ENCODE data around the gene CLDN15.
"Not testable (repeated sequence)": the region's sequence is repeated elsewhere in the genome, so short reads cannot be mapped to it uniquely, and the experiment has no call there.

CLDN15 gene

DNA sequence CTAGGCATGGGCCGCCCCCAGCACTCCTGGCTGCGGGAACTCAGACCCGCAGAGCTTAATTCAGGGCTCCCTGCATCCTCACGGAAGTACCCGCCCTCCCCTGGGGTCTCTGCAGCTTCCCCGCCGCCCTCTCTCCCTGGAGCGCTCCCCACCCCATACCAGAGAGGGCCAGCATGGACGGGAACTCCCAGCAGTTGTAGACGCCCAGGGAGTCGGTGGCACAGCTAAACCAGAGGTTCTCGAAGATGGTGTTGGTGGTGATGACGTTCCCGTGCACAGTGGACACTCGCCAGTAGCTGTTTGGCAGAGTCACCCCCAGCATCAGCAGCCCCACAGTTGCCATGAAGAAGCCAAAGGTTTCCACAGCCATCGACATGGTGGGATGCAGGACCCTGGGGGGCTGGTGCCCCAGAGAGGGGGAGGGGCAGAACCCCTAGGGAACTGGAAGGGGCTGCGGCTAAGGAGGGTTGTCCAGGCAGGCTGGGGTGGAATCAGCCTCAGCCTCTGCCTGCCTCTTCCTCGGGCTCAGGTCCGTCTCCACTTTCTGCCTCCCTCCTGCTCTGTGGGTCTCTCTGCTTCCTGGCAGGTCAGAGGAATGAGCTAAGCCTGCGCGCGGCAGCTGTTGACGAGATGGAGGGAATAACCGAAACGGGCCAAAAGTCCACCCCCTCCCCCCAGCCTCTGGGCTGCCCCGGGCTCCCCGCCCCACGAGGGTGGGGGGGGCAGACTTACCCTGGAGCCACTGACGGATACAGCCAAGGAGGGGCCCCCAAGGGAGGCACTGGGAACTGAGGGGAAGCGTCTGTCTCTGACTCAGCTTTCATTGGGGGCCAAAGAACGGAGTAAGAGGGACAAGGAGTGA, at the start of gene CLDN15:
TSS of gene CLDN15 (minus strand) at position 597 of the 862 bp plus-strand sequence. CDS start at position 376, 221 bp downstream.
- peak; percentile 23 for DNase-seq (ENCODE audit: low spot score)

GRCh38 chr7:101287032-101287431, 49.4 kb upstream of the CLDN15 start:
- DNase-seq (ENCODE audit: low spot score): no peak
- TF ChIP-seq, protein P1, sequence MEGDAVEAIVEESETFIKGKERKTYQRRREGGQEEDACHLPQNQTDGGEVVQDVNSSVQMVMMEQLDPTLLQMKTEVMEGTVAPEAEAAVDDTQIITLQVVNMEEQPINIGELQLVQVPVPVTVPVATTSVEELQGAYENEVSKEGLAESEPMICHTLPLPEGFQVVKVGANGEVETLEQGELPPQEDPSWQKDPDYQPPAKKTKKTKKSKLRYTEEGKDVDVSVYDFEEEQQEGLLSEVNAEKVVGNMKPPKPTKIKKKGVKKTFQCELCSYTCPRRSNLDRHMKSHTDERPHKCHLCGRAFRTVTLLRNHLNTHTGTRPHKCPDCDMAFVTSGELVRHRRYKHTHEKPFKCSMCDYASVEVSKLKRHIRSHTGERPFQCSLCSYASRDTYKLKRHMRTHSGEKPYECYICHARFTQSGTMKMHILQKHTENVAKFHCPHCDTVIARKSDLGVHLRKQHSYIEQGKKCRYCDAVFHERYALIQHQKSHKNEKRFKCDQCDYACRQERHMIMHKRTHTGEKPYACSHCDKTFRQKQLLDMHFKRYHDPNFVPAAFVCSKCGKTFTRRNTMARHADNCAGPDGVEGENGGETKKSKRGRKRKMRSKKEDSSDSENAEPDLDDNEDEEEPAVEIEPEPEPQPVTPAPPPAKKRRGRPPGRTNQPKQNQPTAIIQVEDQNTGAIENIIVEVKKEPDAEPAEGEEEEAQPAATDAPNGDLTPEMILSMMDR (IDR thresholded peaks at IDR 0.05; ENCODE audit: extremely low read depth, missing control alignments): no peak

More for the DNA sequence above, at the start of gene CLDN15:
- TF ChIP-seq, protein P1 (IDR thresholded peaks at IDR 0.05; ENCODE audit: extremely low read depth, missing control alignments): no peak

- DNase-seq (ENCODE audit: low spot score): not testable (repeated sequence)
Observed at GRCh38 chr7:101285880-101286279, 48.3 kb upstream of the CLDN15 start.

- DNase-seq (ENCODE audit: low spot score): no peak
- TF ChIP-seq, protein P1 (IDR thresholded peaks at IDR 0.05; ENCODE audit: extremely low read depth, missing control alignments): no peak
Observed at GRCh38 chr7:101285171-101285570, 47.6 kb upstream of the CLDN15 start.

DNA sequence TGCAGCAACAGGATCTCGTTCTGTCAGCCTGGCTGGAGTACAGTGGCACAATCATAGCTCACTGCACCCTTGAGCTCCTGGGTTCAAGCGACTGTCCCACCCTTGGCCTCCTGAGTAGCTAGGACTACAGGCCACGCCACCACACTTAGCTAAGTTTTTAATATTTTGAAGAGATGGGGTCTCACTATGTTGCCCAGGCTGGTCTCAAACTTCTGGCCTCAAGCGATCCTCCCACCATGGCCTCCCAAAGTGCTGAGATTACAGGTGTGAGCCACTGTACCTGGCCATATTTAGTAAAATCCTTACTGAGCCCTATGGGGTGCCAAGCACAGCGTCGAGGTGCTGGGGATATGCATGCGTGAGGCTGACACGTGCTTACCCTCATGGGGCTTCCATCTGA, 43.3 kb upstream of the CLDN15 start:
- DNase-seq (ENCODE audit: low spot score): not testable (repeated sequence)

DNA sequence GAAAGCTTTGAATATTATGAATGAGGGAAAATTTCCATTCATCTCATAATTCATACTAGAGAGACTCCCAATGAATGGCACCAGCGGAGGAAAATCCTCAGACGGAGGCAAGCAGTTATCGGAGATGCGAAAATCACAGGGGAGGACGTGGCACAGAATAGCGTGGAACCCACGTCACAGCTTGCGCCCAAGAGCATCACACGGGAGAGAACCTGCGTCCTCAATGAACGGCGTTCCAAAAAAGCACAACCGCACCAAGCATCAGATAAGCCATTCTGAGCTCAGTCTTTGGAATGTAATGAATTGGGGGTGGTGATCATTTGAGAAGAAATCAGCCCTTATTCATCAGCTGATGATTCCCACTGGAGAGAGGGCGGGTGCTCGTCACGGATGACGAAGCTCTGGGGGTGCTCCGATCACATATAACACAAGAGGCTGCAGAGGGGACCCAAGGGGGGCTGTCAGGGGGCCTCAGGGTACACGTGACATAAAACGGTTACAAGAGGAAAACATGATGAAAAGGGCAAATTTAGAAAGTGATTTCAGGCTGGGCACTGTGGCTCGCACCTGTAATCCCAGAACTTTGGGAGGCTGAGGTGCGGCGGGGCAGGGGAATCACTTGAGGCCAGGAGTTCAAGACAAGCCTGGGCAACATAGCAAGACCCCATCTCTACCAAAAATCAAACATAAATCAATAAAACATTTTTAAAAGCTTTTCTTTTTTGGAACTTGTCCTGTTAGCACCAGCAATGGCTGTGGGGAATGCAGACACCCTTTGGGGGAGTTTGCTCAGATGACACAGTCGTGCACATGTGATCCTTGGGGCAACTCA, 41.1 kb upstream of the CLDN15 start:
- TF ChIP-seq, protein P1 (IDR thresholded peaks at IDR 0.05; ENCODE audit: extremely low read depth, missing control alignments): no peak
- no peak for DNase-seq (ENCODE audit: low spot score)

GRCh38 chr7:101277155-101277554, 39.6 kb upstream of the CLDN15 start:
- TF ChIP-seq, protein P1 (IDR thresholded peaks at IDR 0.05; ENCODE audit: extremely low read depth, missing control alignments): no peak
- DNase-seq (ENCODE audit: low spot score): no peak

GRCh38 chr7:101273206-101273605, 35.6 kb upstream of the CLDN15 start:
- no peak for DNase-seq (ENCODE audit: low spot score)
- TF ChIP-seq, protein P1 (IDR thresholded peaks at IDR 0.05; ENCODE audit: extremely low read depth, missing control alignments): no peak

All from GM20000 (cell line).